Measurements from ENCODE around the gene IL21.

DNA sequence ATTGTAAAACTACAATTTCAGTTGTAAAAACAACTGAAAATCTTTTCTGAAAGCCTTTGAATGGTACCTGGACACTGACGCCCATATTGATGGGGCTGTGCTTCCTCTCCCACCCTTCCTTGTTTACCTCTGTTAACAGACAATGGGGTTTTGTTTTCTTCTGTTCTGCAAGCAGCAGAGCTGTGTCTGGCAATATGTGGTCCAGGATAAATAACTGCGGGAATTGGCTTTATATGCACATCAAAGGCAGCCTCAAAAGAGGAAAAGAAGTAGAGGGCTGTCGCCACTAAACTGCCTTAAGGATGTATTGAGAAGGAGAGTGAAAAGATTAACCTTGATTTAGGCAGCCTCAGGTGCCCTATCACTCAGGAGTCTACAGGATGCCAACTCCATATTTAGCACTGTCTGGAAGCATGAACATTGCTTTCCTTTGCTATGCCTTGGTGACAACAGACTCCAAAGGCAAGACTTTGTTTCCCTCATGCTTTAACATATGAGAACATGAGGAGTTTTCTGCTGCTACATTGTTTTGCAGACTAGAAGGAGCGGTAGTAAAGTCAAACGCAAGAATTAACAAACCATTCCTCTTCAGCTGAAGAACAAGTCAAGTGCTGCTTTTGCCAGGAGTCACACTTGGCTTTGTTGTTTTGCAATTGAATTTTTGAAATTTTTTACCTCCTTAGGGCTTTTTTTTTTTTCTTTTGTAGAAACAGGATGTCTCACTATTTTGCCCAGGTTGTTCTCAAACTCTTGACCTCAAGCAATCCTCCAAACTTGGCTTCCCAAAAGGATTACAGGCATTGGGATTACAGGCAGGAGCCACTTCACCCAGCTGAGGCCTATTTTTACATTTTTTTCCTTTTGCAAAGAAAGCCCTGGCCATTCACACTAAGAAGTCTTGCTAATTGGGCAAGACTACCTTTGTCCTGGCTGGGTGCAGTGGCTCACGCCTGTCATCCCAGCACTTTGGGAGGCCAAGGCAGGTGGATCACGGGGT, 3.0 kb downstream of the IL21 start:
- TF ChIP-seq EZH2 (IDR thresholded peaks at IDR 0.05; ENCODE audit: low read length, missing control alignments) = no peak
- no peak for TF ChIP-seq CTCF (conservative IDR thresholded peaks at IDR 0.05 in 1 of 2, IDR thresholded peaks at IDR 0.05 in 1 of 2; ENCODE audit: low read depth in 1 of 2, low read length in 2 of 2)

Measured in fibroblast of lung (primary cell).